Sigmoid colon (tissue), 4 donors: ENCODE measurements around the gene RABEP1.
"Not testable (repeated sequence)": the region's sequence is repeated elsewhere in the genome, so short reads cannot be mapped to it uniquely, and the experiment has no call there.

ENCODE experiments used
- EP300 ChIP-seq, 4 donors: sonication (generic); formaldehyde crosslinking; IDR thresholded peaks; one replicate each; pipeline ENCODE4 v1.6.1; 2017; ENCODE audit warnings: antibody characterized with exemption in 4 of 4
- POLR2A ChIP-seq, 2 donors: fragments of 450-650 bp; IDR thresholded peaks; one replicate each; pipeline ENCODE4 v1.6.1; 2016; ENCODE audit warnings: antibody characterized with exemption in 2 of 2, mild to moderate bottlenecking in 2 of 2, moderate library complexity in 2 of 2
- POLR2AphosphoS5 ChIP-seq, 4 donors: sonication (generic); formaldehyde crosslinking; IDR thresholded peaks; one replicate each; pipeline ENCODE4 v1.6.1; 2017; ENCODE audit warnings: antibody characterized with exemption in 4 of 4
- TF ChIP-seq, protein P1 (sequence below), 4 experiments: fragments of 450-650 bp in 3 of 4; fragments of 200-600 bp in 1 of 4; IDR thresholded peaks; one replicate each; pipeline ENCODE4 v1.5.1; 2016 to 2019; ENCODE audit warnings: antibody characterized with exemption in 4 of 4, mild to moderate bottlenecking in 3 of 4, moderate library complexity in 2 of 4

DNA sequence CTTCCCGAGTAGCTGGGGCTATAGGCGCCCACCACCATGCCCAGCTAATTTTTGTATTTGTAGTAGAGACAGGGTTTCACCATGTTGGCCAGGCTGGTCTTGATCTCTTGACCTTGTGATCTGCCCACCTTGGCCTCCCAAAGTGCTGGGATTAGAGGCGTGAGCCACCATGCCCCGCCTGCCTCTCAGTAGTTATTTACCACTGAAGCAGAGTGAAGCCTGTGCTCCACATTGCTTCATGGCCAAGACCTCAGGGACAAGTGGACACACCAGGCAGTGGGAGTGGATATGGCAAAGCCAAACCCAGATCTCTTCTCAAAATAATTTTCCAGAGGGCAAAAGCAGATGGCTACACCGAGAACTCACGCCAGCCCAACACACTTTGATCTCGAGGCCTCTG, 48.6 kb upstream of the RABEP1 start:
- TF ChIP-seq POLR2A, EP300, POLR2AphosphoS5 (IDR thresholded peaks at IDR 0.05): not testable (repeated sequence)
- TF ChIP-seq, protein P1, sequence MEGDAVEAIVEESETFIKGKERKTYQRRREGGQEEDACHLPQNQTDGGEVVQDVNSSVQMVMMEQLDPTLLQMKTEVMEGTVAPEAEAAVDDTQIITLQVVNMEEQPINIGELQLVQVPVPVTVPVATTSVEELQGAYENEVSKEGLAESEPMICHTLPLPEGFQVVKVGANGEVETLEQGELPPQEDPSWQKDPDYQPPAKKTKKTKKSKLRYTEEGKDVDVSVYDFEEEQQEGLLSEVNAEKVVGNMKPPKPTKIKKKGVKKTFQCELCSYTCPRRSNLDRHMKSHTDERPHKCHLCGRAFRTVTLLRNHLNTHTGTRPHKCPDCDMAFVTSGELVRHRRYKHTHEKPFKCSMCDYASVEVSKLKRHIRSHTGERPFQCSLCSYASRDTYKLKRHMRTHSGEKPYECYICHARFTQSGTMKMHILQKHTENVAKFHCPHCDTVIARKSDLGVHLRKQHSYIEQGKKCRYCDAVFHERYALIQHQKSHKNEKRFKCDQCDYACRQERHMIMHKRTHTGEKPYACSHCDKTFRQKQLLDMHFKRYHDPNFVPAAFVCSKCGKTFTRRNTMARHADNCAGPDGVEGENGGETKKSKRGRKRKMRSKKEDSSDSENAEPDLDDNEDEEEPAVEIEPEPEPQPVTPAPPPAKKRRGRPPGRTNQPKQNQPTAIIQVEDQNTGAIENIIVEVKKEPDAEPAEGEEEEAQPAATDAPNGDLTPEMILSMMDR (IDR thresholded peaks at IDR 0.05) = not testable (repeated sequence)
